ENCODE measurements around the gene SLC4A3.

DNA sequence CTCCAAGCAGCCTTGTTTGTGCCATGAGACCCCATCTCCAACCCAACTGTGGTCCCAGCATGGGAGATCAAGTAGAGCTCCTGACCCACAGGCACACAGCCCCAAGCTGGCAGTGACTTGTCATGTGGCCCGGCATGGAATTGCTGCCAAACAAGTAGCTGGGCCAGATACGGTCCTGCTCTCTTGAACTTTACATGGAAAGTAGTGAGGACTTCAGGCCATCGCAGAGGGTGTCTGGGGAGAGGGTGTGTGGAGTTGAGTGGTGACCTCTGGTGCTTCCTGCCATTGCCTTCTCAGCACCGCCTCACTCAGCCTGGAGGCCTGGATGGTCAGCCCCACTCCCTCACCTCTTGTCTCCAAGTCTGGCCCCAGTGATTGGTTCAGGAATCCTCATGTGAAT is 10.9 kb upstream of the SLC4A3 start:
- TF ChIP-seq, protein P1, sequence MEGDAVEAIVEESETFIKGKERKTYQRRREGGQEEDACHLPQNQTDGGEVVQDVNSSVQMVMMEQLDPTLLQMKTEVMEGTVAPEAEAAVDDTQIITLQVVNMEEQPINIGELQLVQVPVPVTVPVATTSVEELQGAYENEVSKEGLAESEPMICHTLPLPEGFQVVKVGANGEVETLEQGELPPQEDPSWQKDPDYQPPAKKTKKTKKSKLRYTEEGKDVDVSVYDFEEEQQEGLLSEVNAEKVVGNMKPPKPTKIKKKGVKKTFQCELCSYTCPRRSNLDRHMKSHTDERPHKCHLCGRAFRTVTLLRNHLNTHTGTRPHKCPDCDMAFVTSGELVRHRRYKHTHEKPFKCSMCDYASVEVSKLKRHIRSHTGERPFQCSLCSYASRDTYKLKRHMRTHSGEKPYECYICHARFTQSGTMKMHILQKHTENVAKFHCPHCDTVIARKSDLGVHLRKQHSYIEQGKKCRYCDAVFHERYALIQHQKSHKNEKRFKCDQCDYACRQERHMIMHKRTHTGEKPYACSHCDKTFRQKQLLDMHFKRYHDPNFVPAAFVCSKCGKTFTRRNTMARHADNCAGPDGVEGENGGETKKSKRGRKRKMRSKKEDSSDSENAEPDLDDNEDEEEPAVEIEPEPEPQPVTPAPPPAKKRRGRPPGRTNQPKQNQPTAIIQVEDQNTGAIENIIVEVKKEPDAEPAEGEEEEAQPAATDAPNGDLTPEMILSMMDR (IDR thresholded peaks at IDR 0.05), result no peak
- no peak for TF ChIP-seq POLR2AphosphoS5 (IDR thresholded peaks at IDR 0.05)
- no peak for TF ChIP-seq POLR2A (IDR thresholded peaks at IDR 0.05)

Measured in suprapubic skin (tissue), 4 donors.